Raji (cell line): ENCODE results near the gene LHPP.

Experiments used
- POLR2A ChIP-seq: IDR thresholded peaks from 2 replicates; pipeline ENCODE4 v1.6.1; 2011; ENCODE audit warnings: low read depth, low read length, control low read depth; ENCODE audit not compliant: insufficient read depth

Gene LHPP

DNA sequence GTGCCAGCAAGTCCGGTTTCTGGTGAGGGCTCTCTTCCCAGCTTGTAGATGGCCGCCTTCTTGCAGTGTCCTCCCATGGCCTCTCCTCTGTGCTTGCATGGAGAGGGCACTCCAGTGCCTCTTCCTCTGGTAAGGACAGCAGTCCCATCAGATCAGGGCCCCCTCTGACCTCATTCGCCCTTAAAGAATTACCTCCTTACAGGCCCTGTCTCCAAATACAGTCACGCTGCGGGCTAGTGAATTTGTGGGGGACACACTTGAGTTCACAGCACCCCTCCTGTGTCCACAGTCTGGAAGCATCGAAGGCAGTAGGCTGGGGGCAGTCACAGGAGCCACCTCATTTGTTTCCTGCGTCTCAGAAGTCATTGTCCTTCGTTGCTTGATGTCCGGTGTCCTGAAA is 54.6 kb downstream of the LHPP start:
- TF ChIP-seq POLR2A: no peak

DNA sequence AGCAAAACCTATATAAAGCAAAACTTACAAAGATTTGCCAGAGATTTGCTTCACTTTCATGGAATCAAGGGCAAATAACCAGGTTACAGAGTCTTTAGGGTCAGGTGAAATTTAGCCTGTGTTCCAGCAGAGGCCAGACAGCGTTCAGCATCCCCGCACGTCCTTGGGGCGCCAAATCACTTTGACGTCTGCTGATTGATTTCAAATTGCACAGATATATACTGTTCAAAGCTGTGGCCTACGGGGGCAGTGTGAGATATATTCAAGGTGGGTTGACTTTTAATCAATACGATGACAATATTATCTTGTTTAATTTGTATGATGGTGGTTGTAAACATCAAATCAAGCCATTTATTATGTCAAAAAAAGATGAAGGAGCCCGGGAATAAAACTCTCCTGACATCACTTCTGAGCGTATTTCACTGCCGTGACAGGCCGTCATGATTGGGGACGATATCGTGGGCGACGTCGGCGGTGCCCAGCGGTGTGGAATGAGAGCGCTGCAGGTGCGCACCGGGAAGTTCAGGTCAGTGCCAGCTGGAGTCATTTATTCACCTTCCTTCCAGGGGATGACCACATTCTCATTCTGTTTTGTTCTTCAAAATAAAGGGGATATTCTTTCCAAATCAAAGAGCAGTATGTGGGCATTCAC is 55.2 kb downstream of the LHPP start:
- TF ChIP-seq POLR2A: no peak

DNA sequence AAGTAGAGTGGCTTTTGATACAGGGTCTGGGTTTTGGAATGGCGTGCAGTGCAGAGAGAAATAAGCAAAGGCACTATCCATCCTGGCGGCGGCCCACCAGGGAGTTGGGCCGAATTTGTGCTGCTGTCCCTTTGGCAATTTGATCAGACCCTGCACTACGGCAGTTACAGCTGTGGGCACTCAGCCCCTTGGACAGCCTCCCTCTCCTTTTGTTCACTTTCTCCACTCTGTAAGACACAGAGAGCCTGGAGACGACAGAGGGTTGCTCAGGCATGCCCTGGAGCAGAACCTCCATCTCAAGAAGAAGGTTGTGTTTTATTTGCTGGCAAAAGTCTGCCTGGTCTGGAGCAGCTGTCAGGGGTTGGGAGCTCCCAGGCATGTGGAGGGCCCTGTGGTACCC is 55.8 kb downstream of the LHPP start:
- no peak for TF ChIP-seq POLR2A

DNA sequence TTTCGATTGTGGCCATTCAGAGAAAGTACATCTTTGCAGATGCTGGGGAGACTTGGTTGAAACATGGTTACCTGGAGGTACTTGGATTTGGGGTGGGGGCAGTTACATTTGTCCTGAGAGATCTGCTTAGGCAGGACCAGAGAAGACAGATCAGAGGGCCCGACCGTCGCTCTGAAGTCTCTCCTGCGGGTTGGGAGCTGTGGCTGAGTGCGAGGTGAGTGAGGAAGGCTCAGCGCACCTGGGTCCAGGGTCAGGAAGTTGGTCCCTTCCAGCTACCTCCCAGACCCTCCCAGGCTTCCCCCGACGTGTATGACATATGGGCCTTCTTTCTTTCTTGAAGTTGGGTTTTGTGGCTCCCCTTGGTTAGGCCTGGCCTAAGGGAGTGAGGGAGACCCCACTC is 56.3 kb downstream of the LHPP start:
- TF ChIP-seq POLR2A: no peak

DNA sequence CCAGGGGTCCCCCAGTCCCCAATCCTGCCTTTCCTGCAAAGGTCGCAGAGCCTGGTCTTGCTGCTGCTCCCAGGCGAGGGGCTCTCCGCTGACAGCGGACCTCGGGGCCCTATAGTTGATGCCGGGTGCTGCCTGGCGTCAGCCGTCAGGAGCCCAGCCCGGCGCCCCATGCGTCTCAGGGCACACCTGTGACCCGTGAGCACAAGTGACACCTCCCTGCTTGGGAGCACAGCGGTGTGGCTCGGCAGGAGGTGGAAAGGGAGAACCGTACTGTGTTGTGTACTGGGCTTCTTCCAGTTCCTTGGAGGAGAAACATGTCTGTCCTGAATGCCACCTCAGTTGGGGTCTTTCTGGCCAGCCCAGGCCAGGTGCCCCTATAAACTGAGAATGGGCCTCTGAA is 56.7 kb downstream of the LHPP start:
- no peak for TF ChIP-seq POLR2A

DNA sequence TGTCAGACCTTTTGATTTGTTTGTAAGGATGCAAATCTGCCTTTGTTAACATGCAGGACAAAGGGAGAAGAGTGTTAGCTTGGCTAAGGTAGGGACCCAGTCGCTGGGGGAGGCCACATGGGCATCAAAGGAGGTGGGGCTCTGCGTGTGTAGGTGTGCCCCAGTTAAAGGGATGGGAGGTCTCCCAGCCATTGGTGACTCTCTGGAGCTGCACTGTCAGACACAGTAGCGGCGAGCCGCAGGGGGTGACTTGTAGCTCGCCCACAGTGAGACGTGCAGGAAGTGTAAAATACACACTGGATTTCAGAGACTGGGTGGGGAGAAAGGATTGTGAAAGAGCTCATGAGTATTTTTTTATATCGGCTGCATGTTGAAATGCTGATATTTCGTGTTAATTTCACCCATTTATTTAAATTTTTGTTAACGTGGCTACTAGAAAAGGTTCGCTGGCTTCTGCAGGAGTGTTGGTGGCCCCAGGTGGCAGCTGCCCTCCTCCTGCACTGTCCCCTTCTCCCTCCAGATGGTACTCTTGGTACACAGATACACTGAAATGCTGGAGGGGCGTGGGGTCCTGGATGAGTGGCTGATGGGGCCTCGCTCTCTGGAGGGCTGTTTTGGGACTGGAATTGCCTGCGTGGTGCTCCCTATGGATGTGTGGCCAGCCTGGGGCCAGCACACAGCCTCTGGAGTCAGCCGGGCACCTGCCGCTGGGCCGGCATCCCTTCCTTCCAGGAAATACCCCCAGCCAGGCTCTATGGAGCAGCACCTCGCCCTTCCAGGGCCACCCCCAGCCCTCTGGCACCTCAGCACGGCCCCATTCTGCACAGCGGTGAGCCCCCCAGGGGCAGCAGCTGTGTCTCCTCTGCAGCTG is 59.2 kb downstream of the LHPP start:
- TF ChIP-seq POLR2A: no peak

DNA sequence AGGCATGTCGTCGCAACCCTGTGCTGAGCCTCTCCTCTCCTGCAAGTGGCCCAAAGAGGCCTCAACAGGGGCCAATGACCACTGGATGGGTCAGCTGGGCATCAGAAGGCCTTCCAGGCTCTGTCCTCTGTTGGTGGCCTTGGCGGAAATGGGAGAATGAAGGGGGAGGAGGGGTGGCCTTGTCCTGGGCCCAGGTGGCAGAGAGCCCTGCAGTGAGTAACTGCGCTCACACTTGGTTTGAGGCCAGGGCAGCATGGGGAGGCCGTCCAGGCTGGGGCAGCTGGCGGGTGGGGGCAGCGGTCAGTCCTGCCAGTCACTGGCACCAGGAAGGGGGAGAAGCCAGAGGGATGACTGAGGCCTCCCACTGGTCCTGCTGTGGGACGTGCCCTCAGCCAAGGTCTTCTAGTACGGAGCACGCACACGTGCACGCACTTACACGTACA is 59.8 kb downstream of the LHPP start:
- no peak for TF ChIP-seq POLR2A

DNA sequence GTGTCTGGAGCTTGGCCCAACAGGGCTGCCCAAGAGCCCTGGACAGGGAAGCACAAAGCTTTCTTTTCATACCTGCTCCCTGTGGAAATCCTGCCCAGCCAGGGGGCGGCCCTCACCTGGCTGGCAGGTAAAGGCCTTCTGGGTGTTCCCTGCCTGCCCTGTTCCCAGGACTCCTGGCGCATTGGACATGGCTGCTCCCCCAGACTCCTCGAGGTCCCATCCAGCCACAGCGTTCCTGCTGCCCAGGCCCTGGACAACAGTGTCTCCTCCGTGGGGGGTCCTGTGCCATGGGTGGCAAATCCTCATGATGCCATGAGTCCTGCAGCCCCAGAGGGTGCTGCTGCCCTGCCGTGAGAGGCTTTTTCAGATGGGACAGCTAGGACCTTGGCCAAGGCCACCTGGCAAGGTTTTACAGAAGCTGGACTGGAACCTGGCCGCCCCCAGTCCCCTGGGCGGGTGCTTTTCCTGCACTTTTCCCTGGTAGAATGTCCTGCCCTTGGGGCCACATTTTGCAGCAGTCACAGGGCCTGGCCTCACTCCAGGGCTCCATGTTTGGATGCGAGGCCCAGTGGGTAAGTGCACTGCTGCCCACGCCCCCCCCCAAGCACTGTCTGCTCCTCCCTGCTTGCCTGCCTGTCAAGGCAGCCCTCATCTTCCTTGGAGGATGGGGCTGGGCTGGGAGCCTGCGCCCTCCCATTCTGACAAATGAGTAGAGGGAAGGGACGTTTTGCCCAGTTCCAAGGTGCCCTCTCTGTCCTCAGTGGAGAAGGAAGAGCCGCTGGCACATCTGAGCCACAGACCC is 60.7 kb downstream of the LHPP start:
- no peak for TF ChIP-seq POLR2A

DNA sequence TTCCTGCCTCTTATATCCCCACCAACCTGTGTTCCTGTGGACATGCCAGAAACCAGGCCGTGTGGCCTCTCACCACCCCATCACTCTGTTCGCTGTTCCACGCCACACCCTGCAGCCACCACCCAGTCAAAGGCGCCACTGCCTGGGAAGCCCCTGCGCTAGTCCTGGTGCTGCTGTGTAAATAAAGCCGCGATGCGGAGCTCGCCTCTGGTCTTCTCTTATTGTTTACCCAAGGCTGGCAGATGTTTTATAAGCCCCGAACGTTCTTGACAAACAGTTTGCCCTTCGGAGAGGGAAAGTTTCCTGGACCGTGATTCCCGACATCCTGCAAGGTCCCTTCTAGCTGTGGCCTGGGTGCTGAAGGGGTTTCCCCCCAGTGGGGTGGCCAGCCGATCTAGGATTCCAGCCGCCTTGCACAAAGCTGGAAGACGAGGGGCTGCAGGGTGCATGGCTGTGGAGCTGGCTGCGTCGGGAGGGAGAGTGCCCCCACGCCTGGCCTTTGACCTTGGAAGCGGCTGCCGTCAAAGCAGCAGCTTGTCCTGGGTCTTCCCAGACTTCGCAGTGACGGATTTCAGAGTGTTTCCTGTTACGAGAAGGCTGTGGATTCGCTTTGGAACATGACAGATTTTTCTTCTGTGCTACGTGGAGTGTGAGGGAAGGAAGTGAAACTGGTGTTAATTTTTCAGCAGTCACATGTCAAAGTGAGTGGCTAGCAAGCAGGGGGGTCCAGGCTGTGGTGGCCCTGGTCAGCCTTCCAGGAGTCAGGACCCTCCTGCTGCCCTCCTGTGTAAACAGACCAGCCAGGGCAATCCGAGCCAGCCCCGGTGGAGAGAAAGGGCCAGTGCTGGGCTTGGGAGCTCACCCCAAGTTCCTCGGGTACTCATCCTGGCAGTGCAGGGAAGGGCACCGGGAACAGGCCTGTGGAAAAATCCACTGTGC is 61.6 kb downstream of the LHPP start:
- TF ChIP-seq POLR2A: no peak

DNA sequence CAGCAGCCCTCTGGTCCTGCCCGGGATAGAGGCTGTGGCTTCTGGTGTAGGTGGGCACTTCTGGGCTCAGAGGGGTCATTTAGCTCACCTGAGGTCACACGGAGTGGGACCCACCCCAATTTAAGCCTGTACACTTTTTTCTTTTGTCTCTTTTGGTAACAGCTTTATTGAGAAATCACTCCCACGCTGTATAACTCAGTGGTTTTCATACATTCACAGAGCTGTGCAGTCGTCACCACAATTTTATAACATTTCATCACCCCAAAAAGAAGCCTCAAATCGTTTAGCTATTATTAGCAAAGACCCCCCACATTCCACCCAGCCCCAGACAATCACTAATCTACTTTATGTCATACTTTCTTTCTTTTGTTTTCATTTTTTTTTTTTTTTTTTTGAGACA is 62.3 kb downstream of the LHPP start:
- TF ChIP-seq POLR2A: no peak

DNA sequence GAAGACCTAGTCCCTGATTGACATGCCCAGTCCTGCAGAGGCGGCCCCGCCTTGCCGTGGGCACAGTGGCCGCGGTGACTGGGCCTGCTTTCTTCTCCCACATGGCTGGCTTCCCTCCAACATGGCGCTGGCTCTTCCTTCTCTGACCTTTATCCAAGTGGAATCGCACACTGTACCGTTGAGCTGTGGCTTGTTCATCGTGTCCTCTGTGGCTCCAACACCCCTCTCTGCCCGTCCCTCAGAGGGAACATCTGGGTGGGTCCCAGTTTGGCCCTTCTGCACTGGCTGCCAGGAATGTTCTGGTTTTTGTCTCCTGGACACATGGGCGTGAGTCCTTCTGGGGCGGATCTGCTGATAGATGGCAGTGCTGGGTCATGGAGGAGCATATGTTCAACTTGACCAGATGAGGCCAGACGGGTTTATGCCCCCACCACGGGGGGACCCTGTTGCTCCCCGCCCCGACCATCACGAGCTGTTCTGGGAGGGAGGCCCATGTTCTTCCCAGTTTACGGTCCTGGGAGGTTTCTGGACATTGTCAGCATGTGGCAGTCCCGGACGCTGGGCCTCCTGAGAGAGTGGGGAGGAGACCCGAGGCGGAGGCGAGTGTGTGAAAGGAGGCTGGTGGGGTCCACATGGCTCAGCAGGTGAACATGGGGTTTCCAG is 63.5 kb downstream of the LHPP start:
- TF ChIP-seq POLR2A: no peak

DNA sequence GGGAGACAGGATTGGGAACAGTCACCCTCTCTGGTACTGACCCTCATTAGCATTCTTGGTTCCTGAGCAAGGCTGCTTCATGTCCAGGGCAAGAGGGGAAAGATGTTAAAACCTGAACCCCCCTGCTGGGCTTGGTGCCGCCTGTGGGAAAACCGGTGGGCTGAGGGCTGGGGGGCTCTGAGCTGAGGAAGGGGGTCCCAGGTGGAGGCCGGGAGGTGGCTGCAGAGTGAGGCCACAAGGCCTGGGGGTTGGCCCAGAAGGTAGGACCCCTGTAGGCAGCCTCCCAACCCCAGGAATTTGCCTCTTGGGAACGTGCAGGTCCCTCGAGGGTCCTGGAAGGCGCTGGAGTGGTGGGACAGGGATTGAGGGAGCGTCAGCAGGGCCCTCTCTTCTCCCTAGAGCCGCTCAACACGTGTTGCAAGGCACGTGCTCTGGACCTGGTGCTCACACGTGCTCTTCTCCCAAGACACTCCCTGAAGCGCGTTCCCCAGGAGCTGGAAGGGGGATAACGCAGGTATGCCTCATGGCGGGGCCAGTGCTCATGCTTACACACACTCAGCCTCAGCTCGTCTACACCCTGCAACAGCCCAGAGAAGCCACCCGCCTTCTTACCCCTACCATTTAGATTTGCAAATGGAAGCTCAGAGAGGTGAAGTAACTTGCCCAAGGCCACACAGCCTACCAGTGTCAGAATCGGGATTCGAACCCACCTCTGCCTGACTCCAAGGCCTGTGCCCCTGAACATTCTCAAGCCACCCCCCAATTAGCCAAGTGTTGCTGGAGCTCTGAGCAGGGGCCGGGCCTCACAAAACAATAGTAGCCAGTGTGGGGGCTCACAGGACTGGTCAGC is 64.4 kb downstream of the LHPP start:
- TF ChIP-seq POLR2A: no peak

DNA sequence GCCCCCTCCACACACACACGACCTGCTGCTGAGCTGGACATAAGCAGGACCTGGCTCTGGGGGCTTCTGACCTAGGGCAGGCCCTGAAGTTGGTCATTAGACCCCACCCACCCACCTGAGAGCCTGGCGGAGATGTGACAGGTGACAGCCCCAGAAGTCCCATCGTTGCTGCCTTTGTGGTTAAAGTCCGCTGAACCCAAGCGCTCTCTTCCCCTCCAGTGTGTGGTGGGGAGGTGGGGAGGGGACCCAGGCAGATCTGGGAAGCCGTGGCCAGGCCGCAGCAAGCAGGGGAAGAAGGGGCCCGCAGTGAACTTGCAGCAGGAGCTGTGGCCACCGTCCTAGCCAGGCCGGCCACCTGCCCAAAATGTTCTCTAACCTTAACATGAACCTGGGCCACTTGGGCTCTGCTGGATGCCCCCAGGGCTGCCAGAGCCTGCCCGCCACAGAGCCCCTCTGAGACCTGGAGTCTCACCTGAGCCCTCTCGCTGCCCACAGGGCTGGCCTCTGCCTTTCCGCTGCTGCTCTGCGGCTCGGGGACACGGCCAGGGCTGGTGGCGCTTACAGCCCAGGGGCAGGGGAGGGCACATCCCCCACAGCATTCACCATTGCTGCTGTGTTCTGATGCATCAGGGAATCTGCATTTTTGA is 65.1 kb downstream of the LHPP start:
- TF ChIP-seq POLR2A: no peak
